ENCODE results near the gene SPON2.

The SPON2 gene

GRCh38 chr4:1172971-1173757 lies 781 bp upstream of the SPON2 start:
- DNase-seq (ENCODE audit: low read depth in 2 of 2, low spot score in 1 of 2): no peak

- peak in 1 of 2 donors; percentile 17 for DNase-seq (ENCODE audit: low read depth in 2 of 2, low spot score in 1 of 2)
Observed at GRCh38 chr4:1171311-1172227, 814 bp downstream of the SPON2 start.

GRCh38 chr4:1170976-1171310 lies 1.4 kb downstream of the SPON2 start:
- no peak for DNase-seq (ENCODE audit: low read depth in 2 of 2, low spot score in 1 of 2)

- no peak for DNase-seq (ENCODE audit: low read depth in 2 of 2, low spot score in 1 of 2)
Observed at GRCh38 chr4:1170156-1170975, 2.0 kb downstream of the SPON2 start.

GRCh38 chr4:1169691-1170096 lies 2.7 kb downstream of the SPON2 start:
- no peak for DNase-seq (ENCODE audit: low read depth in 2 of 2, low spot score in 1 of 2)

GRCh38 chr4:1169171-1169671 lies 3.2 kb downstream of the SPON2 start:
- DNase-seq (ENCODE audit: low read depth in 2 of 2, low spot score in 1 of 2): no peak

- DNase-seq (ENCODE audit: low read depth in 2 of 2, low spot score in 1 of 2): no peak
Observed at GRCh38 chr4:1168191-1169101, 3.9 kb downstream of the SPON2 start.

GRCh38 chr4:1167244-1167949 lies 5.0 kb downstream of the SPON2 start:
- peak; percentile 79 for DNase-seq (ENCODE audit: low read depth in 2 of 2, low spot score in 1 of 2)

- no peak for DNase-seq (ENCODE audit: low read depth in 2 of 2, low spot score in 1 of 2)
Observed at GRCh38 chr4:1166509-1167243, 5.7 kb downstream of the SPON2 start.

GRCh38 chr4:1164956-1165545 lies 7.3 kb downstream of the SPON2 start:
- no peak for DNase-seq (ENCODE audit: low read depth in 2 of 2, low spot score in 1 of 2)

GRCh38 chr4:1164444-1164843 lies 7.9 kb downstream of the SPON2 start:
- no peak for DNase-seq (ENCODE audit: low read depth in 2 of 2, low spot score in 1 of 2)

- DNase-seq (ENCODE audit: low read depth in 2 of 2, low spot score in 1 of 2): no peak
Observed at GRCh38 chr4:1164040-1164439, 8.3 kb downstream of the SPON2 start.

GRCh38 chr4:1160351-1160750 lies 12.0 kb downstream of the SPON2 start:
- no peak for DNase-seq (ENCODE audit: low read depth in 2 of 2, low spot score in 1 of 2)

GRCh38 chr4:1156069-1156468 lies 16.3 kb downstream of the SPON2 start:
- DNase-seq (ENCODE audit: low read depth in 2 of 2, low spot score in 1 of 2): no peak

GRCh38 chr4:1155314-1155713 lies 17.1 kb downstream of the SPON2 start:
- no peak for DNase-seq (ENCODE audit: low read depth in 2 of 2, low spot score in 1 of 2)

GRCh38 chr4:1154523-1155182 lies 17.7 kb downstream of the SPON2 start:
- DNase-seq (ENCODE audit: low read depth in 2 of 2, low spot score in 1 of 2): no peak

- no peak for DNase-seq (ENCODE audit: low read depth in 2 of 2, low spot score in 1 of 2)
Observed at GRCh38 chr4:1154126-1154522, 18.3 kb downstream of the SPON2 start.

GRCh38 chr4:1153567-1154090 lies 18.8 kb downstream of the SPON2 start:
- DNase-seq (ENCODE audit: low read depth in 2 of 2, low spot score in 1 of 2): no peak
